K562 (cell line): Measurements from ENCODE around the gene LOXL3. TPM values are rescaled to one million over a fixed set of nuclear protein-coding genes. Genes with fewer than 3 reads are reported as not detected.

Experiments
- ATF3 ChIP-seq, 2 experiments: fragments of 450-650 bp in 1 of 2; sonication (generic) in 1 of 2; formaldehyde crosslinking in 1 of 2; IDR thresholded peaks in 1 of 2; conservative IDR thresholded peaks in 1 of 2; 2 replicates each; pipeline versions ENCODE4 v1.6.1 to v1.8.1; 2016 to 2023; ENCODE audit warnings: mild to moderate bottlenecking in 2 of 2, moderate library complexity in 2 of 2, inconsistent platforms in 1 of 2, missing genetic modification reagents in 1 of 2
- CUX1 ChIP-seq: fragments of 200-800 bp; sonication (Bioruptor generic); IDR thresholded peaks from 2 replicates; pipeline ENCODE4 v1.6.1; 2016; ENCODE audit warnings: missing genetic modification characterization, missing compliant biosample characterization
- FIP1L1 ChIP-seq: fragments of 200-400 bp; formaldehyde crosslinking; IDR thresholded peaks from 2 replicates; pipeline ENCODE4 v1.6.1; 2018; ENCODE audit warnings: mild to moderate bottlenecking, low read depth, low read length; ENCODE audit not compliant: poor library complexity, severe bottlenecking
- HNRNPLL ChIP-seq: fragments of 200-400 bp; formaldehyde crosslinking; IDR thresholded peaks from 2 replicates; pipeline ENCODE4 v1.6.1; 2017; ENCODE audit warnings: low read length, low read depth, mild to moderate bottlenecking; ENCODE audit not compliant: poor library complexity, severe bottlenecking
- MBD1 ChIP-seq: fragments of 250-450 bp; sonication (Bioruptor Pico); IDR thresholded peaks from 2 replicates; pipeline ENCODE4 v1.8.0; 2022; ENCODE audit warnings: inconsistent platforms
- POU5F1 ChIP-seq: fragments of 150-350 bp; IDR thresholded peaks from 2 replicates; pipeline ENCODE4 v1.6.1; 2014; ENCODE audit warnings: borderline replicate concordance, low read length, low read depth, mild to moderate bottlenecking; ENCODE audit not compliant: partially characterized antibody
- RBFOX2 ChIP-seq: fragments of 200-400 bp; formaldehyde crosslinking; IDR thresholded peaks from 2 replicates; pipeline ENCODE4 v1.6.1; 2017; ENCODE audit warnings: low read depth, mild to moderate bottlenecking, low read length, moderate library complexity
- RBM25 ChIP-seq: fragments of 200-400 bp; formaldehyde crosslinking; IDR thresholded peaks from 2 replicates; pipeline ENCODE4 v1.6.1; 2018; ENCODE audit warnings: low read length, low read depth, moderate library complexity; ENCODE audit not compliant: severe bottlenecking
- TAF9B ChIP-seq: fragments of 450-650 bp; IDR thresholded peaks from 2 replicates; pipeline ENCODE4 v1.6.1; 2018; ENCODE audit warnings: mild to moderate bottlenecking; ENCODE audit not compliant: partially characterized antibody
- TBP ChIP-seq: optimal IDR thresholded peaks from 2 replicates; pipeline ENCODE3; 2011; ENCODE audit warnings: low read depth, low read length, improper control_type of control experiment
- ZBTB26 ChIP-seq: fragments of 450-650 bp; formaldehyde crosslinking; IDR thresholded peaks from 2 replicates; pipeline ENCODE4 v1.4.0; 2022; ENCODE audit warnings: missing genetic modification characterization
- ZBTB34 ChIP-seq: fragments of 250-450 bp; sonication (Bioruptor Pico); IDR thresholded peaks from 2 replicates; pipeline ENCODE4 v1.8.0; 2021; ENCODE audit warnings: mild to moderate bottlenecking, moderate library complexity
- ZNF263 ChIP-seq: sonication (generic); formaldehyde crosslinking; IDR thresholded peaks from 2 replicates; pipeline ENCODE4 v1.8.0; 2022; ENCODE audit warnings: mild to moderate bottlenecking, missing genetic modification reagents, borderline replicate concordance
- ZNF436 ChIP-seq: fragments of 250-450, 450-650 bp; sonication (Bioruptor Pico); formaldehyde crosslinking; IDR thresholded peaks from 2 replicates; pipeline ENCODE4 v1.7.0; 2020; ENCODE audit warnings: mild to moderate bottlenecking
- polyA plus RNA-seq, 8 experiments: library from polyadenylated mRNA; depleted of rRNA in 4 of 8; stranded (reverse) in 5 of 8; unstranded in 3 of 8; fragments of >200 nt; fragmentation: Nextera tagmentation in 2 of 8; fragmentation: Illumina TruSeq in 1 of 8; extraction: Ambion mirVana in 2 of 8; extraction: Trizol in 1 of 8; gene quantifications; 2 replicates each; pipeline versions ENCODE4 v1.2.1 to v1.2.3, GENCODE V29; 2011 to 2014; ENCODE audit warnings: inconsistent platforms in 1 of 8, missing spikeins in 1 of 8
- total RNA-seq, 7 experiments: library from RNA; depleted of rRNA in 6 of 7; stranded (reverse); fragments of >200 nt in 6 of 7; fragmentation: Illumina TruSeq in 2 of 7; extraction: Trizol in 2 of 7; gene quantifications; 2 replicates each; pipeline versions ENCODE4 v1.2.1 to v1.2.3, GENCODE V29; 2011 to 2021; ENCODE audit warnings: low replicate concordance in 1 of 7

LOXL3 gene
- total and polyA plus RNA-seq, 9 of the 15 experiments (the other 6 are each of a cell fraction or from before 2014, with no cell fraction given), result 0.22 to 0.99 (median 0.31) TPM

- TF ChIP-seq MBD1 (CRISPR knock-in tag) (no peak), TBP (peak; percentile 3), FIP1L1 (no peak), ZBTB26 (CRISPR knock-in tag) (0 out of 2 replicates have a peak, but pooled peaks have one; percentile 39), TAF9B (no peak), RBM25 (no peak), HNRNPLL (no peak), POU5F1 (no peak), ZNF263 (CRISPR knock-in tag) (peak; percentile 27; the same call in 1 of the 2 replicates), RBFOX2 (peak; percentile 66), CUX1 (CRISPR knock-in tag) (no peak), ZBTB34 (CRISPR knock-in tag) (no peak), ATF3 (IDR thresholded peaks at IDR 0.05) (peak; percentile 99), ATF3 (CRISPR knock-in tag; conservative IDR thresholded peaks at IDR 0.05) (peak; percentile 67; the same call in 1 of the 2 replicates), ZNF436 (CRISPR knock-in tag) (no peak)
Measured at GRCh38 chr2:74553892-74554819, at the start of gene LOXL3, which contains the start of gene DOK1 (continued).
